OCI-M2 (cell line): ENCODE data around the gene AMPD1.

Experiments
- DNase-seq: peaks from one replicate; lab custom pipeline; 2025; ENCODE audit not compliant: unreplicated experiment; lab: John Stamatoyannopoulos, UW

Gene AMPD1

GRCh38 chr1:114641377-114641776 is 54.0 kb downstream of the AMPD1 start:
- no peak for DNase-seq

GRCh38 chr1:114638910-114639309 is 56.4 kb downstream of the AMPD1 start:
- no peak for DNase-seq

GRCh38 chr1:114632427-114632826 is 62.9 kb downstream of the AMPD1 start:
- DNase-seq: no peak

GRCh38 chr1:114627107-114627506 is 68.2 kb downstream of the AMPD1 start:
- no peak for DNase-seq

GRCh38 chr1:114623364-114623763 is 72.0 kb downstream of the AMPD1 start:
- no peak for DNase-seq
